Left lung (tissue), 10 donors: ENCODE data around the gene KIAA0513. TPM values are rescaled to one million over a fixed set of nuclear protein-coding genes. Genes with fewer than 3 reads are reported as not detected.

Source experiments
- ATAC-seq: fragments of 200-7000 bp; cut with Tn5 transposase; one replicate; pipeline ENCODE4 v1.9.1; 2020; ENCODE audit warnings: moderate library complexity
- DNase-seq, 4 donors: peaks; one replicate each; pipeline ENCODE4 v3.0.0-alpha.2; 2013 to 2020
- H3K27ac ChIP-seq, 2 donors: fragments of 200-600 bp; sonication (generic) in 1 of 2; one replicate each; pipeline versions ENCODE4 v1.5.0 to v1.8.0; 2020 to 2021
- H3K27me3 ChIP-seq, 2 donors: fragments of 200-600 bp; sonication (generic) in 1 of 2; one replicate each; pipeline versions ENCODE4 v1.5.0 to v1.8.0; 2020 to 2021
- H3K36me3 ChIP-seq, 2 donors: fragments of 200-600 bp; sonication (generic) in 1 of 2; one replicate each; pipeline versions ENCODE4 v1.5.0 to v1.8.0; 2020 to 2021
- H3K4me1 ChIP-seq, 2 donors: fragments of 200-600 bp; one replicate each; pipeline ENCODE4 v1.8.0; 2021
- H3K4me3 ChIP-seq, 2 donors: fragments of 200-600 bp; sonication (generic) in 1 of 2; one replicate each; pipeline versions ENCODE4 v1.5.0 to v1.8.0; 2020 to 2021; ENCODE audit warnings: mild to moderate bottlenecking in 1 of 2
- H3K9me3 ChIP-seq, 2 donors: fragments of 200-600 bp; sonication (generic) in 1 of 2; one replicate each; pipeline versions ENCODE4 v1.5.0 to v1.8.0; 2020 to 2021
- intact Hi-C, 2 donors: fragments of 100-400 bp; cut with DNase I; formaldehyde crosslinking; loops; one replicate each; pipeline versions ENCODE4 v1.11.2 to v1.14.2; 2022
- polyA plus RNA-seq, 6 donors: library from polyadenylated mRNA; unstranded; fragments of 120-200 nt; gene quantifications; one replicate each; pipeline ENCODE4 v1.2.1, GENCODE V29; 2013; ENCODE audit not compliant: insufficient read length in 6 of 6
- total RNA-seq, 2 donors: library from RNA; stranded (reverse); fragmentation: NEBNext Ultra II Directional; extraction: Animal tissue kit (Norgen Biotek cat#: 25700); gene quantifications; one replicate each; pipeline ENCODE4 v1.2.1, GENCODE V29; 2021
- TF ChIP-seq, protein P1 (sequence below), 2 donors: fragments of 200-600 bp; sonication (generic) in 1 of 2; IDR thresholded peaks; one replicate each; pipeline versions ENCODE4 v1.5.0 to v1.8.0; 2021; ENCODE audit warnings: antibody characterized with exemption in 2 of 2
- donor health status: DM: no; HTN: yes; CAD: no.
- donor health status: DM: no; HTN: no; CAD: no.

The KIAA0513 gene
- total and polyA plus RNA-seq, 8 donors, result 4.4 to 31.7 (median 7.6) TPM

- H3K4me3 ChIP-seq, result no peak overlapping the region
- DNase-seq (no peak), ATAC-seq (no peak)
- intact Hi-C loops, result no loop called here
- H3K27me3 ChIP-seq, result no peaks in the 10 kb centered on the region
- H3K27ac ChIP-seq, result peak overlapping the region; percentile 61 to 92
- H3K4me1 ChIP-seq, result peaks cover 28 to 93% of the 10 kb centered on the region in 2 donors
- TF ChIP-seq, protein P1, sequence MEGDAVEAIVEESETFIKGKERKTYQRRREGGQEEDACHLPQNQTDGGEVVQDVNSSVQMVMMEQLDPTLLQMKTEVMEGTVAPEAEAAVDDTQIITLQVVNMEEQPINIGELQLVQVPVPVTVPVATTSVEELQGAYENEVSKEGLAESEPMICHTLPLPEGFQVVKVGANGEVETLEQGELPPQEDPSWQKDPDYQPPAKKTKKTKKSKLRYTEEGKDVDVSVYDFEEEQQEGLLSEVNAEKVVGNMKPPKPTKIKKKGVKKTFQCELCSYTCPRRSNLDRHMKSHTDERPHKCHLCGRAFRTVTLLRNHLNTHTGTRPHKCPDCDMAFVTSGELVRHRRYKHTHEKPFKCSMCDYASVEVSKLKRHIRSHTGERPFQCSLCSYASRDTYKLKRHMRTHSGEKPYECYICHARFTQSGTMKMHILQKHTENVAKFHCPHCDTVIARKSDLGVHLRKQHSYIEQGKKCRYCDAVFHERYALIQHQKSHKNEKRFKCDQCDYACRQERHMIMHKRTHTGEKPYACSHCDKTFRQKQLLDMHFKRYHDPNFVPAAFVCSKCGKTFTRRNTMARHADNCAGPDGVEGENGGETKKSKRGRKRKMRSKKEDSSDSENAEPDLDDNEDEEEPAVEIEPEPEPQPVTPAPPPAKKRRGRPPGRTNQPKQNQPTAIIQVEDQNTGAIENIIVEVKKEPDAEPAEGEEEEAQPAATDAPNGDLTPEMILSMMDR (IDR thresholded peaks at IDR 0.05), result no peak
- no peaks in the 10 kb centered on the region for H3K9me3 ChIP-seq
- H3K36me3 ChIP-seq, result peaks cover 0 to 15% of the 10 kb centered on the region in 2 donors
These were observed 27.6 kb upstream of the KIAA0513 start for GRCh38 chr16:84999857-85000480.

GRCh38 chr16:85002099-85002541 is 25.5 kb upstream of the KIAA0513 start:
- H3K9me3 ChIP-seq, result no peaks in the 10 kb centered on the region
- ATAC-seq (no peak), DNase-seq (no peak)
- H3K27me3 ChIP-seq, result no peaks in the 10 kb centered on the region
- peaks cover 0 to 16% of the 10 kb centered on the region in 2 donors for H3K36me3 ChIP-seq
- H3K4me3 ChIP-seq, result peak overlapping the region in 1 of 2 donors; percentile 13
- H3K27ac ChIP-seq, result peak overlapping the region; percentile 68 to 83
- intact Hi-C loops, result no loop called here
- TF ChIP-seq, protein P1 (IDR thresholded peaks at IDR 0.05), result no peak
- peaks cover 28 to 93% of the 10 kb centered on the region in 2 donors for H3K4me1 ChIP-seq

- H3K9me3 ChIP-seq, result no peaks in the 10 kb centered on the region
- peak in 2 of 4 donors; percentile 55 to 90 for DNase-seq
- no peaks in the 10 kb centered on the region for H3K27me3 ChIP-seq
- peak overlapping the region in 1 of 2 donors; percentile 13 for H3K4me3 ChIP-seq
- no peak for ATAC-seq
- H3K27ac ChIP-seq, result peak overlapping the region; percentile 68 to 83
- intact Hi-C loops, result no loop called here
- H3K36me3 ChIP-seq, result peaks cover 0 to 16% of the 10 kb centered on the region in 2 donors
- H3K4me1 ChIP-seq, result peaks cover 28 to 95% of the 10 kb centered on the region in 2 donors
- TF ChIP-seq, protein P1 (IDR thresholded peaks at IDR 0.05), result no peak
These were observed 25.0 kb upstream of the KIAA0513 start for GRCh38 chr16:85002608-85003007.

- peaks cover 28 to 100% of the 10 kb centered on the region in 2 donors for H3K4me1 ChIP-seq
- H3K27me3 ChIP-seq, result no peaks in the 10 kb centered on the region
- TF ChIP-seq, protein P1 (IDR thresholded peaks at IDR 0.05), result no peak
- ATAC-seq, result no peak
- H3K4me3 ChIP-seq, result peak overlapping the region in 1 of 2 donors; percentile 0
- DNase-seq, result no peak
- intact Hi-C loops, result no loop called here
- peak overlapping the region; percentile 68 to 83 for H3K27ac ChIP-seq
- H3K36me3 ChIP-seq, result peaks cover 0 to 16% of the 10 kb centered on the region in 2 donors
- no peaks in the 10 kb centered on the region for H3K9me3 ChIP-seq
These were observed 24.5 kb upstream of the KIAA0513 start for GRCh38 chr16:85003076-85003475.

- Histone ChIP-seq H3K27me3 (no peaks in the 10 kb centered on the region), H3K4me3 (peak overlapping the region in 1 of 2 donors; percentile 7), H3K4me1 (peaks cover 28 to 100% of the 10 kb centered on the region in 2 donors), H3K9me3 (no peaks in the 10 kb centered on the region), H3K27ac (peak overlapping the region; percentile 68 to 83), H3K36me3 (peaks cover 0 to 16% of the 10 kb centered on the region in 2 donors)
- DNase-seq (no peak), ATAC-seq (peak; percentile 15)
- TF ChIP-seq, protein P1 (IDR thresholded peaks at IDR 0.05), result no peak
- intact Hi-C loops, result no loop called here
These were observed 23.6 kb upstream of the KIAA0513 start for GRCh38 chr16:85003725-85004586.
